ENCODE results near the gene NMNAT3.

The NMNAT3 gene

DNA sequence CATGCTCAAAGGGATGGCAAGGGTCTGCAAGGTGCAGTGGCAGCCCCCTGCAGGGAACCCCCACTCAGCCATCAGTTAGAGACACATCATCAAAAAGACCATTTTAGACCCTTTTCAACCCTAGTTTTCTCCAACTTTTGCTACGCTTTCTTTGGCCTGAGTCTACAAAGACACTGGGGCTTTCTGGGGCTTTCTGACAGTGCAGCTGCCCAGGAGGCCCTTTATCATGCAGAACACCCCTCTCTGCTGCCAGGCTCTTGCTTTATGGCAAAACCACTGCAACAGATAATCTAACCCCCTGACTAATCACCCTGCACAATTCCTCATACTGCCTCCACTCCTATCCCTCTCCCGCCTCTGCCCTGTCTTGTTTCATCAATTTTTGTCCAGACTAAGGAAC, 2.4 kb downstream of the NMNAT3 start:
- no peak for DNase-seq (ENCODE audit: low read depth in 2 of 2)

DNA sequence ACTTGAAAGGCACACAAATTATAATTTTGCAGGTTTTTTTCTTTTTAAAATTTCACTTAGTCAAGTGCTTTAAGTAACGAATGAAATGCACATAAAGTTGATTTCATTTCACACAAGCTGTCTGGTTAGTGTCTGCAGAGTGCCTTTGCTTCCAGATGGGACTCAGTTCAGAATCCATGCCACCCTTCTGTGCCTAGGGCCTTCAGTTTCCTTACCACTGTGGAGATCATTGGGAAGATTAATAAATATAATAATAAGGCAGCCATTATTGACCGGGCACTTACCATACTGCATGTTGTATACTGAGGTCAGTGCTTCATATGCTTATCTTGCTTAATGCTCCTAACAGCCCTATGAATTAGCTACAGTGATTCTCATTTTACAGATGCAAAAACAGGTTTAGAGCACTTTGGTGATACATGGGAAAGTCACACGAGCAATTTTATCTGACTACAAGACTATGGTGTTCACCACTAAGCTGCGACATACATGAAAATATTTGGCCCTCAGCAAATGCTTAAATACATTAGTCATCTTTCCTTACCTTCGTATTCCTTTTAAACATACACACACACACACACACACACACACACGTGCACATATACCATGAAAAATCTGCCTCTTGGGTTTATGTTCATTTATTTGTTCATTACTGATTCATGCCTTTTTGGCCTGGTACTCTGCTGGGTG, 3.1 kb downstream of the NMNAT3 start:
- DNase-seq (ENCODE audit: low read depth in 2 of 2) = no peak

DNA sequence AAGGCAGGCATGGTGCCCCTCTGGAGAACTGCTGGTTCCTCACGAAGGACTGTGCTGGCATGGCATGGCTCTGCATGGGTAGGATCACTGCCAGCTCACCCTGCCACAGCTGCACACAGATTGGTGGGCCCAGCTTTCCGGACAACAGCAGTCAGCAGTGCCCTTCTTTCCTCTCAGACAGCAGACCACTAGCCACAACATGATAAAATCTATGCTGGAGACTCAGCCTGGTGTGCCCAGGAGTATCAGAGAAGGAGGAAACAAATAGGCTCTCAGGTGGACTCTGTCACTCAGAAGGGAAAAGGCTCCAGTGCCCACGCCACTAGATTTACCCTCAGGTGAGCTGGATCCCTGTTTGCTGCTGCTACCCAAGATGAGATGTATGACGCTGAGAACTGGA, 4.9 kb downstream of the NMNAT3 start:
- DNase-seq (ENCODE audit: low read depth in 2 of 2) = no peak

DNA sequence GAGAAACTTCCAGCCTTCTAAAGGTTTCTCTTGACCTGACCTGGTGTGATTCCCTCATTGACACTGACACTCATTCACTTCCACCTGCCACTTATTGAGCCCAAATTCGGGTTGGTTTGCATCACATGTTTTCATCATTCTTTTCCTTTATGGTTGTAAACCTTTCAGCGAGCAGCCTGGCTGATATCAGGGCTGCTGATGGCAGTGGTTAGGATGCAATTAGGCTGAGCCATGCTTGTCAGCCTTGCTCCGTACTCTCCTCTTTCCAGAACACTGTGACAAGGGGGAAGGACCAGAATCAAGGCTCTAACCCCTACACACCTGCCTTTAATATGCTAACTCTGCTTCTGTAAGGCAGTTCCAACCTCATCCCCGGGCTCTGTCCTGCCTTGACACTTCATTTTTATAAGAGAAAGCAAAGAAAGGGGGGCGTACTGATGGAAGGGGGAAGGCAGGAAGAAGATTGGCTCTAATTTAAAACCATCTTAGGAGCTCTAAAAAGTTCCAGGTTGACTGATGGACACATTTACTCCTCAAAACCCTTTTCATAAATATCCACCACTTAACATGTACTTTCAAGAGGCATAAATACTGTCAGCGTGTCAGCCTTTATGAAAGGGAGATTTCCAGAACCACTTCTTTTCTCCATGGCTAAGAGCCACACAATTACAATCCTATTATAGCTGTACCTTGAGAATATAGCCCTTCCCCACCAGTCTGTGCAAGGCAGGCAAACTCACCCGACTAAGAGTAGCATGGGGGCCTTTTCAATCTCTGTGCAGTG, 5.7 kb downstream of the NMNAT3 start:
- DNase-seq (ENCODE audit: low read depth in 2 of 2) = no peak

DNA sequence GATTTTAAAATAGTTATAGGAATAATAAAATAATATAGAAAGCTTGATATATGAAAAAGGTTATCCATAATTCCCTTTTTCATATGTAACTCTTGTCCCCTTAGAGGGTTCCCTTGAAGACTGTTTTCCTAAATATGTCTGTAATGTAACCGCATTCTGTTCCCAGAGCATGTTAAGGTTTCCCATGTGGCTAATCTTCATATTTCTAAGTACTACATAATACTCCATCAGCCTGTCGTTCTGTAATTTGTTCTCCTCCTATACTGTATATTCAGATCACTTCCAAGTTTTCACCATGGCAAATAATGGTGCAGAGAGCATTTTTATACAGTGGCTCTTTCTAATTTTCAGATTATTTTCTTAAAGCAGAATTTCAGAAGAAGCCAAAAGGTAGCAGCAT, 6.7 kb downstream of the NMNAT3 start:
- no peak for DNase-seq (ENCODE audit: low read depth in 2 of 2)

DNA sequence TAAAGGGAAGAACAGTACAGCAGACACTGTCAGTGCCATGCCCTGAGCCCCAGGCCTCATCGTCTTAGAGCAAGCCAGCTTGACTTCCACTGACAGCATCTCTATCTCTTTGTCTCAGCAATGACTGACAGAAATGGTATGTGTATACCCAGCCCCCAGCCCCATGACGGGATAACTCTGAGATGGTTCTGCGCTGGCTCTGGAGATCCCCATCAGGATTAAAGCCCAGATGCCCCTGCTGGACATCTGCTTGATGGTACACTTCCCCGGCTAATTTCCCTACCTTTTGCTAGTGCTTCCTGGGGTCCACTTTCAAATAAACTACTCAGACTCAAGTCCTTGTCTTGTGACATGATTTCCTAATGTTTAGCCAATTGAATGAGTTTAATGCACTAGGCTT, 7.6 kb downstream of the NMNAT3 start:
- no peak for DNase-seq (ENCODE audit: low read depth in 2 of 2)

DNA sequence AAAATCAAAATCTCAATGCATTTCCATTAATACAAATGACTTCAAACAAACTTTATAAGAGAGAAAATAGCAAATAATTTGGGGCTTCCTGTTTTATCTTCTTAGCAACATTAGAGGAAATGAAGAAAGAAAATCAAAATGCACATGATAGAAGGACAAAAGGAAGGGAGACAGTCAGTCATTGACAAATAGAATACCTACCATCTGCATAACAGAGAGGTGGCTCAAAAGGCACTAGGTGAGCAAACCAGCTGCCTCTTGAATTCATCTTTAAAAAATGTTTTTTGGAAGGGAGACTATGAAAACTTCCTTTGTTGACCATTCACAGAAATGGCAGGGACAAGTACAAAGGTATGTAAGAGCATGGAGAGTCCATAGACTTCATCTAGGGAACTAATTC, 9.4 kb downstream of the NMNAT3 start:
- no peak for DNase-seq (ENCODE audit: low read depth in 2 of 2)

DNA sequence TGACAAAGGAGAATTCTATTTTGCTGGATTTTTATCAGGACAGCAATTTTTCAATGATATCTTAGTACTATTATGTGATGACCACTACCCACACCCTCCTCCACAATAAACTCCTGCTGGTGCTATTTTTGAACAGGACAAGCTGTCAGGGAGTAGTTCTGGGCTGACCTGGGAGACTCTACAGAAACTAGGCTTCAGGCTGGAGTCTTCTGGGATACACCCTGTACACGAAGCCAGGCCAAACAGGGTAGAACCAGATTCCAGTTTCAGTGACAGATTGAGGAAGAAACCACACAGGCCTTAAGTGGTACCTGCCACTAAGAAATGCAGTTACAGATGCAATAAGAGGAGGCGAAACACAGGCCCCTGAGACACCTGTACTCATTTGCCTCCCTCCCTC, 12.8 kb downstream of the NMNAT3 start:
- no peak for DNase-seq (ENCODE audit: low read depth in 2 of 2)

DNA sequence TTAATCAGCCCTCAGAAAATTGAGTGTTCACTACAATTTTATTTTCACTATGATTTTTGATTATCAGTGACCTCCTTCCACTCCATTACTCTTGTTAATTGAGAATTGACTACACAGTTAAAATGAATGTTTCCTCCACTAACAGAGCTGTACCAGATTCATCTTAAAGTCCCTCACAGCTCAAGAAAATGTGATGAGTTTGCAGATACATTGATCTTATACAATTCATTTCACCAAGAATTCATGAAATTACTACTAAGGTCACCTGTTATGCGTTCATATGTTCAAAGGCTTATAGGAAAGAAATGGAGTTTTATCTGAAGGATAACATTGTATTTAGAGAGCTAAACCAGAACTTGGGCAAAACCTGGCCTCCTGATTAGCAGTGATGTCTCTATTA, 17.5 kb downstream of the NMNAT3 start:
- no peak for DNase-seq (ENCODE audit: low read depth in 2 of 2)

DNA sequence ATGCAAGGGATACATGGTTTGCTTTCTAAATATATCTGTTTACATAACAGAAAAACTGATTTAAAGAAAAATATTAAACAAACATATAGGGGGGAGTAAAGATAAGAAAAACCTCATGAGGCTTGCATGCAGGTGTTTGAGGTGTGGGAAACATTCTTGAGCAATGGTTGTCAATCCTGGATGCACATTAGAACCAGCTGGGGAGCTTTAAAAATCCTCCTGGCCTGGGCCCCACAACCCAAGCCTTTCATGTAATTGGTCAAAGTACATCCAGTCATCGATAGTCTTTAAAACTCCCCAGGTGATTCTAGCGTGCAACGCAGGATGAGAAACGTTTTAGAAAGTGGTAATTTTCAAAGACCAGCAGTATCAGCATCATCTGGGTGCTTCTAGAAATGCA, 18.3 kb downstream of the NMNAT3 start:
- no peak for DNase-seq (ENCODE audit: low read depth in 2 of 2)

DNA sequence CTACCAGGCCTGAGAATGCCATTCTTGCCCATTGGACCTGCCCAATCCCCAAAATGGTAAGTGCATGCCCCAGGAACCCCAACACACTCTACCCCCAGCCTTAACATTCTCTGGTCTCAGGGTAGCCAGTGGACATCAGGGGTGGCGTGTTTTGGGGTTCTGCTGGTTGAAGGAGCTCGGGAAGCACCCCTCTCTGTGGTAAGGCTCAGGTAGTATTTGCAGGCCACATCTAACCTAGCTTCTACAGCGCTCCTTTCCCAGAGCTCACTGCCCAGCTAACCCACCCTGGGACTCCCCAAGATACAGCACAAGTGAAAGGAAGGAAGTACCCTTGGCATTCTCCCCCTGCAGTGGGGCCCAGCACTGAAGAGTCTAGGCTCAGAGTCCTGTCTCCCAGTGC, 19.8 kb downstream of the NMNAT3 start:
- no peak for DNase-seq (ENCODE audit: low read depth in 2 of 2)

DNA sequence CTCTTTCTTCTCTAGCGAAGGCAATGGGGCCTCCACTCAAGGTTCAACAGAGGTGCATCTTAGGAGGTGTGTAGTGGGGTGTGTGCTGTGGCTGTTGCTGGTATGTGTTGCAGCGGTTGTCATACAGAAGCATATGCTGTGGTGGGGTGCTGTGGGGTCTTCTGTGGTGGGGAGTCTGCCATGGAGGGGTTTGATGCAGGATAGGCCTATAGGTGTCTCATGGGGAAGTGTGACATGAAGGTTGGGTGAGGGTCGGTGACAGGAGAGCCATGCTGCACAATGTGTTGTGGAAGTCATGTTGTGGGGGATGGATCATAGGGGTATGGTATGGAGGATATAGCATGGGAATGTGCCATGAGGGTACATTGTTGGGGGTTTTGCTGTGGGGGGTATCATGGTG, 20.3 kb downstream of the NMNAT3 start:
- no peak for DNase-seq (ENCODE audit: low read depth in 2 of 2)

DNA sequence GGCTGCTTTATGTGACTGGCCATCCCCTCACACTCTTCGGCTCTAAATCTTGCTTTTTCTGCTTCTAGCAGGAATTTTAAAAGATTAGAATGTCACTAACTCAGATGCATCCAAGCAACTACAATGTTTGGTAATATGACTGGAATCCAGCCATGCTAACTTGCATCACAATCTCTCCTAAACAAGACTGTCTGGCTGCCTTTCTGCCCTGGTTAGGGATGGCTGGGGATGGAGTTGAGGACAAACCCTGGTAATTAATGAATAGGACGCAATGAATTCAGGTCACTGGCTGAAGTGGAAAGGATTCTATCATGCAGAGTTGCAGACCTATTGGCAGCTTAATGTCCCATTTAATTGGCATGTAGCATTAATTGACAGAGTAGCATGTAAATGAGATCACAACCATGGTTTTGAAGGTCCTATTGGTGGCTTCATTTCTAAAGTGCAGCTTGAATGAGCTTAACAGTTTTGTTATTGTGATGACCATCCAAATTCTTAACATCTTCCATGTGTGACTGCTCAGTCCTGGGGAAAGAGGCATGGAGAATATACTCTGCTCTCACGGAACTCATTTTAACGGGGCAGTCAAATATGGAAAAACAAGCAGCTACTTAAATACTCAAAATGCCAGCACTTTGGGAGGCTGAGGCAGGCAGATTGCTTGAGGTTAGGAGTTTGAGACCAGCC, 21.7 kb downstream of the NMNAT3 start:
- DNase-seq (ENCODE audit: low read depth in 2 of 2) = no peak

DNA sequence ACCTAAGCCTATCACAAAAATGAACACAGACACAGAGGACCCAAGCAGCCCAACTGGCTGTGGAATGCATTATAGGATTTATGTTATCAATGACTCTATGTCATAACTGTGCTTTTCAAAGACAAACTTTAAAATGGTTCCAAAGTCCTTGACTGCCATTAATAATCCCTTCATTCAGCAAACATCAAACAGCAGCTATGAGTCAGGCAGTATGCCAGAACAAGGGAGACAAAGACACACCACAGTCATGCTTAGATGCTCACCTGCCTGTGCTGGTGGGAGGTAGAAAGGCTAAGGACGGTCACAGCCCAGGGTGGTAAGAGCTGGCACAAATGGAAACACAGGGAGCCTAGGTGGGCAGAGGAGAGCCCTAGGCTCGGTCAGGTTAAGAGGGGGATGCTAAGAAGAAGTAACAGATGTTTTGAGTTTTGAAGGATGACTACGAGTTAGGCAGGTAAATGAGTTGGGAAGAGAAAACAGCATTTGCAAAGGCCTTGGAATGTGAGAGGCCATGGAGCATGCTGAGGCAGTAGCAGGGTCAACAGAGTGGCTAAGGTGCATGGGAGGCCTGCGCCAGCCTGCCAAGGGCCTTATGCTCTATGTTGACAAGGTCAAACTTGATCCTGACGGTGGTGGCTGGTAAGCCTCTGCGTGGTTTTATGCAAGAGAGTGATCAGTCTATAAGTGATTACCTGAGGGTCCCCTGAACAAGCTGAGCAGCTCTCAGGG, 23.0 kb downstream of the NMNAT3 start:
- no peak for DNase-seq (ENCODE audit: low read depth in 2 of 2)

DNA sequence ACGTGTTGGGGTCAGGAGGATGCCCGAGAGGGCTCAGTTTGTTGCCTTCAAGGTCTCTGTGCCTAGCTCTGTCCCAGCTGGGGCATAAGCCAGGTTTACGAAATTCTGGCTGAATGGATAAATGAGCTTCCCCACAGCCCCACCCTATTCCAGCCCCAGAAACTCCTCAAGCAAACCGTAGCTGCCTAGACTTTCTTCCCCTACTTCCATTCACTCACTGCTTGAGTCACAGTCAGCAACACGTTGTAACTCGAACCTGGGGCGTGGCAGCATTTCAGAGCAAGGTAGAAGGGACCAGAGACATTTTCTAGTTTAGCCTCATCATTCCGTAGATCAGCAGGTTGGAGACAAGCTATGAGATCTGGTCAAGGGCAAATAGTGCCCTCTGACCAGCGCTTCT, 24.2 kb downstream of the NMNAT3 start:
- DNase-seq (ENCODE audit: low read depth in 2 of 2) = no peak

DNA sequence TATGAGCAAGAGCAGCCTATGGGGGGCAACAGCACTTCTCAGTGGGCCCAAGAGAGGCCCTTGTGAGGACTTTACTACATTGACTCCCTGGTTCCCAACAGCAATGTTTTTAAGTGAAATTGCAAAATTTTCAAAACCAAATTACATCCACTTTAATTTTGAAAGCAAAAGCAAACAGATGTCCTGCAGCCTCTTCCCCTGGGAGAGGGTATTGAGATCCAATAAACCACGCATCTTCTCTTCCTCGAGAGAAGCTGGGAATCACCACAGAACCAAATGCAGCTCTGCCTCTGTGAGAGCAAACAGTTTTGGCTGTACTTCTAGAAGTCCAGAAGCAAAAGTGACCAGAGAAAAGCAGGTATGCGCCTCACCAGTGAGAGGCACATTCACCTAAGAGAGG, 25.2 kb downstream of the NMNAT3 start:
- no peak for DNase-seq (ENCODE audit: low read depth in 2 of 2)

DNA sequence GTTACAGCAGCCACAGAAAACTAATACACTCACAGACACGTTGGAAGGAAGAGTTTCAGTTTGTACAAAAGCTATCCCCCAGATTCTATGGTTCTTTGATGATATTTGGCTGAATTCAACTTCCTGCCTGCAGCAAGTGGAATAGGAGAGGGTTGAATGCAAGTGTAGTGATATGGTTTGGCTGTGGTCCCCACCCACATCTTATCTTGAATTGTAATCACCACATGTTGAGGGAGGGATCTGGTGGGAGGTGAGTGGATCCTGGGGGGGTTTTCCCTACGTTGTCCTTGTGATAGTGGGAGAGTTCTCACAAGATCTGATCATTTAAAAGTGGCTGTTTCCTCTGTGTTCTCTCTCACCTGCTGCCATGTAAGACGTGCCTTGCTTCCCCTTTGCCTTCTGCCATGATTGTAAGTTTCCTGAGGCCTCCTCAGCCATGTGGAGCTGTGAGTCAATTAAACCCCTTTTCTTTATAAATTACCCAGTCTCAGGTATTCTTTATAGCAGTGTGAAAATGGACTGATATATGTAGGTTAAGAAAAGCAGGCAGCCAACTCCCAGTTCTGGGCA, 29.8 kb downstream of the NMNAT3 start:
- no peak for DNase-seq (ENCODE audit: low read depth in 2 of 2)

DNA sequence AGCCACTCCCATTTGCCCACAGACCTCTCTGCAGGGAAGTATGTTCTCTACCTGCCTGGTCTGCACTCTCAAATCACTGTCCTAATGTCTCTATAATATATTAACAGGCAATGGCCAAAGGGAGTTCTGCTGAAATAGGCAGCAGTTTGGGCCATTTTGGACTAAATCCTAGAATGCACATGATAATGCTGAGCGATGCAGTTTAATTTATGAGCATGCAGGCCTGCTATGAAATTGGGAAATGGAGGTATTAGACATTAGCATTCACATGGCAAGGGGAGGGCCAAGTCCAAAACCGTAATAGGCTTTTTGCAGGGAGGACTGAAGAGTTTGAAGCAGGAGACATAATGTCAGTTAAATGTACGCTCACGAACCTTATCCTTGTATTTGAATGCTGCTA, 31.3 kb downstream of the NMNAT3 start:
- DNase-seq (ENCODE audit: low read depth in 2 of 2) = no peak

DNA sequence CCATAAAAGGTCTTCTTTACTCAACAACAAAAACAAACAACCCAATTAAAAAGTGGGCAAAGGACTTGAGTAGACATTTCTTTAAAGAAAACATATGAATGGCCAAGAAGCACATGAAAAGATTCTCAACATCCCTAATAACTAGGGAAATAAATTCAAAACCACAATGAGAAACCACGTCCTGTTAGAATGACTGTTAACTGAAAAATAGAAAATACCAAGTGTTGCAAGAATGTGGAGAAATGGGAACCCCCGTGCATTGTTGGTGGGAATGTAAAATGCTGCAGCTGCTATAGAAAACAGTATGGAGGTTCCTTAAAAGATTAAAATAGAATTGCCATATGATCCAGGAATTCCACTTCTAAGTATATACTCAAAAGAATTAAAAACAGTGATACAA, 34.8 kb downstream of the NMNAT3 start:
- no peak for DNase-seq (ENCODE audit: low read depth in 2 of 2)

DNA sequence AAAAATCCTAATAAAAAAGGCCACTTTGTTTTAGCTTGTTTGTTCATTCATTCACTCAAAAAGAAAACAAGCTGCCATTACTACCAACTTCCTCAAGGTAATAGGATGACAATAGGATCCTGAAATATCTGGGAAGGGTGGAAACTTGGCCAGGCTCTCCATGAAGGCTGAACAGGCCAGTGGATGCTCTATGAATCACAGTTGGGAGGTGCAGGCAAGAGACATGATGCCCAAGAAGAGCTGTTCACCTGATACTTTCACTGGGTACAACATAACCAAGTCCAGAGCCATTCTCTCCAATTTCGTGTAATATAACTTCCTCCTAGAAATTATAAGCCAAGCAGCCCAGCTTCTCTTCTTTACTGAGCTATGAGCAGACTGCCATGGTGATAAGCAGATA, 37.3 kb downstream of the NMNAT3 start:
- no peak for DNase-seq (ENCODE audit: low read depth in 2 of 2)

DNA sequence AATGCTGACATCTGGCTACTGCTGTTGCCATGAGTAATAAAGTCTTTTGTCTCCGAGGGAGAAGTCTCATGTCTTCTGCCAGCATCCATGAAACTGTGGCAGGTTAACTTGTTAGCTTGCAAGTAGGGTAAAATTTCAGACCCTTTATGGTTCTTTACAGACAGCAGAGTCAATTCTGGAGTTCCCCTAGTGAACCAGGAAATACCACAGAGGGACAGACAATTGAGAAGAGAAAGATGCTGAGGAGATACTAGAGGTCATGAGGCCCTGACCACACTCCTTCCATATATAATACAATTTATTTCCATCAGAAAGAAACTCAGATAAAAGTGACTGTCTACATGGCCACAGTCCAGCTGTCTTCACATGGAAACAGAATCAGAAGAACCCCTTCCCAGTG, 38.1 kb downstream of the NMNAT3 start:
- no peak for DNase-seq (ENCODE audit: low read depth in 2 of 2)

DNA sequence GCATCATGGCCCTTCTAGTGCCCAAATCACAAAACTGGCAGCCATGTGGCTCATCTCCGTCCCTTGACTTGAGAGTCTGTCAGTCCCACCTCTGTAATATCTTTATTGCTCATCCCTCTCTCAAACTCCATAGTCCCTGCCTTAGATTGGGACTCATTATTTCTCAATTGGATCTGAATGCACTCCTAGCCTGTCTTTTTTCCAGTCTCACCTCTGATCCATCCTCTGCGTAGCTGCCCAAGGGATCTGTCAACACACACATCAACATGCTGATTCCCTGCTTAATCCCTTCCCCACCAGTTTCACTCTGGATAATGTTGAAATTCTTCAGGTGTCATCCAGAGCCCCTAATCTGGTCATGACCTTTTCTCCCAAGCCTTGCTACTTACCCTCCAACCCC, 39.3 kb downstream of the NMNAT3 start:
- no peak for DNase-seq (ENCODE audit: low read depth in 2 of 2)

All from activated CD8-positive, alpha-beta memory T cell treated with anti-CD3 and anti-CD28 coated beads for 4 hours (primary cell).